RPMI7951 (cell line): ENCODE measurements around the gene STX8. TPM values are rescaled to one million over a fixed set of nuclear protein-coding genes. Genes with fewer than 3 reads are reported as not detected.

Experiments used
- DNase-seq: peaks from one replicate; pipeline ENCODE4 v3.0.0-alpha.2; 2012; ENCODE audit warnings: low read depth
- total RNA-seq: library from RNA; depleted of rRNA; stranded (reverse); fragments of >200 nt; shearing (Covaris generic); gene quantifications from 2 replicates; pipeline ENCODE4 v1.2.3, GENCODE V29; 2014

The STX8 gene
- total RNA-seq, 1 experiment from 2014 or later, result 117 TPM

- DNase-seq, result no peak
These were observed 275.9 kb downstream of the STX8 start for GRCh38 chr17:9299695-9300094.

- DNase-seq, result no peak
These were observed 276.8 kb downstream of the STX8 start for GRCh38 chr17:9298776-9299295.

DNA sequence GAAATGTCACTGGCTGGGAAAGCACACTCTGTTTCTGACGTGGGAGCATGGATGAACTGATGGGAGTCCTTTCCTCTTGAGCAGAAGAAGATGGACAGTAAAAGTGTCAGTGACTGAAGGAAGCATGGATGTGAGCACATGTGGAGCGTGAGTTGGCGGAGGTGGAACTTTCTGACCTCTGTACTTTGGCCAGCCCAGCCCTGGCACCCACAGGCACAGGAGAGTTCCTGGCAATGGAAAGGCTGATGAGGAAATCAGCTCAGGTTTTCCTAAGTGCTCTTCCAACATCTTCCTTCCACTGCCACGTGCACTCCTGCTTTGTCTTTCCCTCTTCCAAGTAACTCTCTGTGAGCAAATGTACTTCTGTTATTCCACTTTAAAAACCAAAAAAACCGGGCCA is 277.5 kb downstream of the STX8 start:
- no peak for DNase-seq

GRCh38 chr17:9294661-9295210 is 280.9 kb downstream of the STX8 start:
- DNase-seq, result no peak

DNA sequence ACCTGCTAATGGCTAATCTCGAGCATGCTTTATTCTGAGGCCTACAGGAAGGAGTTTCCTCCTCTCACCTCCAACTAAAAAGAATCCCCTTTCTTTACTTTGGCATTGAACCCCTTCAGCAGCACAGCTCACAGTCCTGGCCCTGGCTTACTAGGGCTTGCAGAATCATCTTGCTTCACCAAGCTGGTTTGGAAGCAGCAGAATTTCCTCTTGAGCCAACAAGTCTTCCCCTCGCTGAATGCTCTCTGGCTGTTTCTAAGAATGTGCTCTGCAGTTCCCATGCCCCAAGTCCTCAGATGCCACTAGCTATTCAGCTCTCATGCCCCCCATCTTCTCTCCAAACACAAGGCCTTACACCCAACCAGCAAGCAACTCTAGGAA is 283.1 kb downstream of the STX8 start:
- no peak for DNase-seq

- no peak for DNase-seq
These were observed 283.6 kb downstream of the STX8 start for GRCh38 chr17:9291912-9292560.

- DNase-seq, result no peak
These were observed 285.4 kb downstream of the STX8 start for GRCh38 chr17:9290226-9290613.

DNA sequence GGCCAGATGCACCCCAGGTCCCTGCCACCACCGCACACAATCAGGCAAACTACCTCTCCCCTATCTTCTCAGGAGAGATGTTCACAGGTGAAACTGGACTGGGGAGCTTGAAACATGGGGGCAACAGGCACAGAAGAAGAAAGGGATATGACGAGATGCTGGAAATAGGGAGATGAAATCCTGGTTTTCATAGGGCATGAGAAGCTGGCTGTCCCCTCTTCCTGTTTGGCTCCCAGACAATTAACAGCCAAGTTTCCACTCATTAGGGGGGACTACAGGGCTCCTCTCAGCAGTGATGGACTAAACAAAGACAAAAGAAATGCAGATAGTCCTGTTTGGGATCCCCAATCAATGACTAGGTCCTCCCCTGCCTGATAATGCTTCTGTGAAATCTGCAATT is 288.3 kb downstream of the STX8 start:
- DNase-seq, result no peak

DNA sequence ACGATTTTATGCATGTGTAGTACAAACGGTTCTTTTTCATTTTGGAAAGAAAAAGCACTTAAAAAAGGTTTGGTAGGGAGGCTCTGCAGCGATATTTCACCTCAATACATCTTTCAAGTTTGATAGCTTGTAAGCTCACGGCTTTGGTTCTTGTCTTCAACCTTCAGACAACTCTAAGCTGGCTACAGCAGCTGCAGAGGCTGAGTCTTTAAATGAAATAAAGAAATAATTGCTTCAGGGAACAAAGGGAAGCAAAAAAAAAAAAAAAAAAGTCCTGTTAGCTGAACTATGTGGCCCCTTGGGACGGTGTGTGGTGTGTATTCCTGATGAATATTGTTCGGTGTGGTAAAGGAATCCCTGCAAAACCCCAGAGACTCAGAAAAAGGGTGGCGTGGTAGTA is 289.2 kb downstream of the STX8 start:
- DNase-seq, result no peak

- no peak for DNase-seq
These were observed 289.8 kb downstream of the STX8 start for GRCh38 chr17:9285602-9286427.

- no peak for DNase-seq
These were observed 290.7 kb downstream of the STX8 start for GRCh38 chr17:9284884-9285283.

- DNase-seq, result no peak
These were observed 291.7 kb downstream of the STX8 start for GRCh38 chr17:9283909-9284308.

DNA sequence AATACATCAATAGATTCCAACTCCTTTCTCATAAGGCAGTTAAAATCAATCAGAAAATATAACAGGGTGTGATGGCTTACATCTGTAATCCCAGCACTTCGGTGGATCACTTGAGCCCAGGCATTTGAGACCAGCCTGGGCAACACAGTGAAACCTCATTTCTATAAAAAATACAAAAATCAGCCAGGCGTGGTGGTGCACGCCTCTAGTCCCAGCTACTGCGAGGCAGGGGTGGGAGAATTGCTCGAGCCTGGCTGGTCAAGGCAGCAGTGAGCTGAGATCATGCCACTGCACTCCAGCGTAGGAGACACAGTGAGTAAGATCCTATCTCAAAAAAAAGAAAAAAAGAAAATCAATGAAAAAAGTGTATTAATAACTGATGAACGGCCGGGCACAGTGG is 295.7 kb downstream of the STX8 start:
- no peak for DNase-seq

GRCh38 chr17:9274973-9275372 is 300.6 kb downstream of the STX8 start:
- DNase-seq, result no peak

- DNase-seq, result peak; percentile 4
These were observed 301.9 kb downstream of the STX8 start for GRCh38 chr17:9273428-9274391.

- DNase-seq, result no peak
These were observed 303.0 kb downstream of the STX8 start for GRCh38 chr17:9272501-9273200.

DNA sequence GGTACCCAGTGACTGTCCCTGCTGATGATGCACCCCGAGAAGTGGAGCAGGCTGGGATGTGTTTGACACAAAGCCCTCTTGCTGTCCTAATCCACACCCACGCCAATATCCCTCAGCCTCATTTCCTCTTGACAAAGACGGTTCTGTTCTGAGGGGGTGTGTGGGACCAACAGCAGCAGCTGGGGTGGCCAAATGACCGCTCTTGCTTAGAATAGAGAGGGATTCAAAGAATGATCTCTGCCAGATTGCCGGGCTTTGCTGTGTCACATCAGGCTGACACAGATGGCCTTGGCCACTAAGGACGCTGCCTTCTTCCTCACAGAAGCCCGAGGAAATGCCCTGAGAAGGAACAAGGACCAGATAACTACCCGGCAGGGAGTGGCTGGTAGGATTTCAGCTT is 303.6 kb downstream of the STX8 start:
- DNase-seq, result peak; percentile 40

- no peak for DNase-seq
These were observed 304.7 kb downstream of the STX8 start for GRCh38 chr17:9270921-9271320.

DNA sequence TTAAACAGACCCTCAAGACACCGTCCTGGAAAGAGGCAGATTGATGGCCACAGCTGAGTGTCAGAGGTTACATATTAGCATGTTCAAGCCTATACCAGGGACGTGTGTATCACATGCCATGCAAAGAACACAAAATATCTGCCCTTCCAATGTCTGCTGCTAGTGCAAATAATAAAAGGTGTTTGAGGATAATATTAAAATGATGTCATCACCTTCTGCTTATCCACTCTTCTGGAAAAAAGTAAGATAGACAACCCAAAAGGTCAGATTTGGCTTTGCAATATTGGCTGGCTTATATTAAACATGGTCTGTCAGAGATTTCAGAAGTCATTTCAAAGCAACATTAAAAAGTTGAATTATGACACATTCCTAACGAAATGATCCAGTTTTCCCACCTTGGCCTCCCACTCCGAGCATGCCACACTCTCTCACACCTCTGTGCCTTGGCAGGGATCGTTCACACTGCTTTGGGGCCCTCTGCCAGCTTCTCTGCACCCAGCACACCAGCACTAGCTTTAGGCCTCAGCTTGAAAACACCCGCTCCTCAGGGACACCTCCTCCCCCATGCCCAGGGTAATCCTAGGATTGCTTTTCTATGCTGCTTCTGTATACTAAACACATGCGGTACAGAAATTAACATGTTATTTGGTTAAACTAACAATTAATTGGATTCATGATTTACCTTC is 306.1 kb downstream of the STX8 start:
- no peak for DNase-seq

- DNase-seq, result no peak
These were observed 307.1 kb downstream of the STX8 start for GRCh38 chr17:9268546-9268945.
